ENCODE data around the gene FGF14.

FGF14 gene

DNA sequence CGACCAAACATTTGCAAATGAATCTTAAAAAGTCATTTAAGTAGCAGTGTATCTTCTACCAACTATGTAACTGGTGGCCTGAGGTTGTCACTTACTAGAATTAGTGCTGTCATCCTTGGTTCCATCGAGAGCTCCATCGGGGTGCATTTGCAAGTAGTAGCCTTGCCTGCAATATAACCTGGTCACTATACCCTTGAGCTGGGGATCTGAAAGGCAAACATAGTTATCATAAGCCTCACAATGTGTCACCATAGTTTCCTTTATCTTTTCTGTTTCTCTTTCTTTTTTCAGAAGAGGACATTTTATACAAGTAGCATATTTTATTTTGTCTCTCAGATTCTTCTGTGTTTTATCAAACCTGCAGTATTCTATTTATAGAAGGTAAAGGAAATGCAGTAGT lies 526.8 kb downstream of the FGF14 start:
- CTCF ChIA-PET: no interaction called here
- Histone ChIP-seq H3K27ac (ENCODE audit: insufficient read depth in 1 of 2, low read depth in 1 of 2, low read length in 2 of 2, poor library complexity in 1 of 2, severe bottlenecking in 2 of 2) (no peak overlapping the region), H3K36me3 (ENCODE audit: control insufficient read depth in 4 of 4, insufficient read depth in 4 of 4, low read length in 3 of 4) (no peaks in the 10 kb centered on the region), H3K27me3 (replicated peaks in 2 of 5; ENCODE audit: control insufficient read depth in 4 of 5, insufficient read depth in 5 of 5, low read length in 4 of 5) (no peaks in the 10 kb centered on the region), H3K4me1 (ENCODE audit: control extremely low read depth in 1 of 4, control insufficient read depth in 4 of 4, insufficient read depth in 4 of 4, low read length in 3 of 4) (no peaks in the 10 kb centered on the region), H3K4me3 (ENCODE audit: control insufficient read depth in 1 of 7, extremely low read depth in 1 of 7, insufficient read depth in 4 of 7, low read depth in 2 of 7, low read length in 6 of 7) (no peak overlapping the region), H3K9me3 (ENCODE audit: control extremely low read depth in 1 of 5, control insufficient read depth in 4 of 5, insufficient read depth in 2 of 5, low read depth in 1 of 5, low read length in 4 of 5) (no peaks in the 10 kb centered on the region)
- 76% methylated on average over 2 of the region's 3 CpGs for WGBS (ENCODE audit: insufficient coverage)
- POLR2A ChIA-PET: no interaction called here
- no peak for DNase-seq

DNA sequence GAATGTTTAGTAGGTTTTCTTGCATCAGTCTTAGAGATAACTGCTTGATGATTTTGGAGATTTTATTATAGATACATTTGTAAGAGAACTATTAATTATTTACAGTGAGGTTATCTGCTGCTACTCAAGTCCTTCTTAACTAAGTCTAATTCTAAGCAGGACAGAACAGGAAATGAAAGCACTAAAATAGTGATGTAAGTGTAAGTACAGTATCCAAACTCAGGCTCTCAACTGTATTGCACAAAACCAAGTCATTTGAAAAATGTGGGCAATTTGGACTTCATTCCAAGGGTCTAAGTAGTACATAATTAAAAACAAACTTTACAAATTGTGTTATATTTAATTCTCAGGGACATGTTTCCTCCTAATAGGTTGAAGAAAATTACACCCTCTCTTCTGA lies 532.3 kb downstream of the FGF14 start:
- Histone ChIP-seq H3K27me3 (replicated peaks in 2 of 5; ENCODE audit: control insufficient read depth in 4 of 5, insufficient read depth in 5 of 5, low read length in 4 of 5) (no peaks in the 10 kb centered on the region), H3K36me3 (ENCODE audit: control insufficient read depth in 4 of 4, insufficient read depth in 4 of 4, low read length in 3 of 4) (no peaks in the 10 kb centered on the region), H3K4me1 (ENCODE audit: control extremely low read depth in 1 of 4, control insufficient read depth in 4 of 4, insufficient read depth in 4 of 4, low read length in 3 of 4) (no peaks in the 10 kb centered on the region), H3K27ac (ENCODE audit: insufficient read depth in 1 of 2, low read depth in 1 of 2, low read length in 2 of 2, poor library complexity in 1 of 2, severe bottlenecking in 2 of 2) (no peak overlapping the region), H3K4me3 (ENCODE audit: control insufficient read depth in 1 of 7, extremely low read depth in 1 of 7, insufficient read depth in 4 of 7, low read depth in 2 of 7, low read length in 6 of 7) (no peak overlapping the region), H3K9me3 (ENCODE audit: control extremely low read depth in 1 of 5, control insufficient read depth in 4 of 5, insufficient read depth in 2 of 5, low read depth in 1 of 5, low read length in 4 of 5) (no peaks in the 10 kb centered on the region)
- no peak for DNase-seq
- ChIA-PET POLR2A (no interaction called here), CTCF (no interaction called here)

DNA sequence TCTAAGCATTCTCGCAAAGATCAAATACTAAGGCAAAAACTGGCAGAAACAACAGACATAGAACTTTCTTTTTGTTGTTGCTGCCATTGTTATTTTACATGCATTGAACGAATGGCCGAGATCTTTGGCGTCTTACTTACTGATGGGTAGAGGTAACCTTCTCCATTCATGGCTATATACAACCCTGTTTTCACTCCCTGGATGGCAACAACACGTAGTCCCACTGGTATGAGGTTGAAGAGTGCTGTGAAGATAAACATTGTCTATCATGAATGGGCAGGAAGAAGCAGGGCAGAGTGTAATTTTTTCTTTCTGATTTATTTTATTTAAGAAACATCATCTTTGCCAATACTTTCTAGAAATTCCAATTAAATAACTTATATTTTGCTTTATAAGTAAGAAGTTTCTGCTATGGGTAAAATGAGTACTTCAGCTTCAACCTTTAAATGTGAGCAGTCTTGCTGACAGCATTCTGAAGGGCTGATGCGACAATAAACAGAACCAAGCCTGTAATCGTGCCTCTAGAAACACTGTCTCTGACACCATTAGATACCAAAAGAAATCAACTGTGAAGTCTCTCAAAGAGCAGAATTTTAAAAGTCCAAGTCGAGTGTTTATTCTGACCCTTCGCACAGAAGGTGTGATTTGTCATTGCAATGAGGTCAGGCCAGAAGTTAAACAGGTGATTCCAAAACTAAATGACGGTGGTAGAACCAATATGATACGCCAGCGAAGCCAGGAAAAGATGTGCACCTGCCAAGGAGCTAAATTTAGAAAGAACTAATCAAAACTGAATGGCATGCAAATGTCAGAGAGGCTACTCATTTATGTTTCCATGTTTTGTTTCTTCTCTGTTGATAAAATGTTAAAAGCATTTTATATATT lies 533.0 kb downstream of the FGF14 start:
- 84% methylated on average over 8 of the region's 12 CpGs for WGBS (ENCODE audit: insufficient coverage)

DNA sequence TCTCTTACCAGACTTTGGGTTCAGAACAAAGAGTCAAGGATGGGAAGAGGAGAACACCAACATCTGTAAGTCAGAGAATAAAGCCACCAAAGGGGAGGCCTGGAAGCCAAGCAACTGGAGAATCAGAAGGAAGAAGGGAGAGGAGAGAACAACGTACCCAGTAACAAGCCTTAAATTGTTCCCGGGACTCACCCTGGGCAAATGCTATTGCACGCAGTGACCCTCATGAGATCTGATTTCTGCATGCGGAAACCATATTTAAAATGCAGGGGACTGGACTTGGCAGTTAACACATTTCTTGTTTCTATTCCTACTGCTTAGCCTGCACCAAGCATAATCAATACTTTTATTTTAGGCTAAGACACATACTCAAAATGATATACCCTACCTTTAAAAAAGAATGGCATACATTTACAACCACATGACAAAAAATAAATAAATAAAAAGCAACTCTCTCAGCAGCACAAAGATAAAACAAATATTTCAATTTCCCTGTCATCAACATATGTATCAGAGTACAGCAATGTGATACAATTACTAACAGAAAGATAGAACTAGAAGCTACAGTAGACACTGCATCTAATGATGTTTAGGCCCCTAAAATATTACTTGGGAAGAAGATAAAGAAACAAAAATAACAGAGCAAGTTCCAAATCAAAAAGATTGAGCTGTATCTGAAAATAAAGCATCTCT lies 534.8 kb downstream of the FGF14 start:
- ChIA-PET POLR2A (no interaction called here), CTCF (no interaction called here)
- no peaks in the 10 kb centered on the region for H3K4me1 ChIP-seq (ENCODE audit: control extremely low read depth in 1 of 4, control insufficient read depth in 4 of 4, insufficient read depth in 4 of 4, low read length in 3 of 4)
- no peak overlapping the region for H3K4me3 ChIP-seq (ENCODE audit: control insufficient read depth in 1 of 7, extremely low read depth in 1 of 7, insufficient read depth in 4 of 7, low read depth in 2 of 7, low read length in 6 of 7)
- no peaks in the 10 kb centered on the region for H3K27me3 ChIP-seq (replicated peaks in 2 of 5; ENCODE audit: control insufficient read depth in 4 of 5, insufficient read depth in 5 of 5, low read length in 4 of 5)
- no peak for DNase-seq
- 92% methylated on average over 4 of the region's 4 CpGs for WGBS (ENCODE audit: insufficient coverage)
- no peaks in the 10 kb centered on the region for H3K9me3 ChIP-seq (ENCODE audit: control extremely low read depth in 1 of 5, control insufficient read depth in 4 of 5, insufficient read depth in 2 of 5, low read depth in 1 of 5, low read length in 4 of 5)
- no peak overlapping the region for H3K27ac ChIP-seq (ENCODE audit: insufficient read depth in 1 of 2, low read depth in 1 of 2, low read length in 2 of 2, poor library complexity in 1 of 2, severe bottlenecking in 2 of 2)
- H3K36me3 ChIP-seq (ENCODE audit: control insufficient read depth in 4 of 4, insufficient read depth in 4 of 4, low read length in 3 of 4): no peaks in the 10 kb centered on the region

More for the DNA sequence above, 533.0 kb downstream of the FGF14 start:
- Histone ChIP-seq H3K9me3 (ENCODE audit: control extremely low read depth in 1 of 5, control insufficient read depth in 4 of 5, insufficient read depth in 2 of 5, low read depth in 1 of 5, low read length in 4 of 5) (no peaks in the 10 kb centered on the region), H3K4me3 (ENCODE audit: control insufficient read depth in 1 of 7, extremely low read depth in 1 of 7, insufficient read depth in 4 of 7, low read depth in 2 of 7, low read length in 6 of 7) (no peak overlapping the region), H3K27ac (ENCODE audit: insufficient read depth in 1 of 2, low read depth in 1 of 2, low read length in 2 of 2, poor library complexity in 1 of 2, severe bottlenecking in 2 of 2) (no peak overlapping the region), H3K4me1 (ENCODE audit: control extremely low read depth in 1 of 4, control insufficient read depth in 4 of 4, insufficient read depth in 4 of 4, low read length in 3 of 4) (no peaks in the 10 kb centered on the region), H3K27me3 (replicated peaks in 2 of 5; ENCODE audit: control insufficient read depth in 4 of 5, insufficient read depth in 5 of 5, low read length in 4 of 5) (no peaks in the 10 kb centered on the region), H3K36me3 (ENCODE audit: control insufficient read depth in 4 of 4, insufficient read depth in 4 of 4, low read length in 3 of 4) (no peaks in the 10 kb centered on the region)
- POLR2A ChIA-PET: no interaction called here
- CTCF ChIA-PET: no interaction called here
- no peak for DNase-seq

DNA sequence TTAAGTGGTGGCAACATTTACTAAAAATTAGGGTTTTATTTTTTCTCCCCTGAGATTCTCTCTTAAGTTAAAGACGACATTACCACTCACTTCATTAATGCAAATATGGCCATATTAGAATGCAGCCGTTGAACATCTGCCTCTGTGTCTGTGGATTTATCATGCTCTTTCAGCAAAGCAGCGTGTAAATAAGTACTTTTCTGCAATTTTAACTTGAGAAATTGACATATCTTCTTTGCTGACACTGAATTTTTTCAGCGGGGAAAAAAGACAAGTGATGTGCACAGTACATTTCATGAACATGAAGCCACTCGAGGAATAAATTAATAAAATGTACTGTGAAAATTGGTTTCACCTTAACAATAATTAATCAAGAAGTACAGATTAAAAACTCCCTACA lies 543.0 kb downstream of the FGF14 start:
- H3K27me3 ChIP-seq (replicated peaks in 2 of 5; ENCODE audit: control insufficient read depth in 4 of 5, insufficient read depth in 5 of 5, low read length in 4 of 5): peaks cover 0 to 2% (median 0%) of the 10 kb centered on the region in 5 experiments
- DNase-seq: no peak
- H3K36me3 ChIP-seq (ENCODE audit: control insufficient read depth in 4 of 4, insufficient read depth in 4 of 4, low read length in 3 of 4): no peaks in the 10 kb centered on the region
- POLR2A ChIA-PET: no interaction called here
- 91% methylated on average over 3 of the region's 5 CpGs for WGBS (ENCODE audit: insufficient coverage)
- CTCF ChIA-PET: interaction anchor here (1.1 kb wide), 1 partner anchor 17 kb away, joined by 4 read pairs; no protein-coding TSS in a partner anchor
- no peak overlapping the region for H3K27ac ChIP-seq (ENCODE audit: insufficient read depth in 1 of 2, low read depth in 1 of 2, low read length in 2 of 2, poor library complexity in 1 of 2, severe bottlenecking in 2 of 2)
- H3K4me3 ChIP-seq (ENCODE audit: control insufficient read depth in 1 of 7, extremely low read depth in 1 of 7, insufficient read depth in 4 of 7, low read depth in 2 of 7, low read length in 6 of 7): no peak overlapping the region
- H3K9me3 ChIP-seq (ENCODE audit: control extremely low read depth in 1 of 5, control insufficient read depth in 4 of 5, insufficient read depth in 2 of 5, low read depth in 1 of 5, low read length in 4 of 5): peaks cover 0 to 2% (median 0%) of the 10 kb centered on the region in 5 experiments
- H3K4me1 ChIP-seq (ENCODE audit: control extremely low read depth in 1 of 4, control insufficient read depth in 4 of 4, insufficient read depth in 4 of 4, low read length in 3 of 4): no peaks in the 10 kb centered on the region

DNA sequence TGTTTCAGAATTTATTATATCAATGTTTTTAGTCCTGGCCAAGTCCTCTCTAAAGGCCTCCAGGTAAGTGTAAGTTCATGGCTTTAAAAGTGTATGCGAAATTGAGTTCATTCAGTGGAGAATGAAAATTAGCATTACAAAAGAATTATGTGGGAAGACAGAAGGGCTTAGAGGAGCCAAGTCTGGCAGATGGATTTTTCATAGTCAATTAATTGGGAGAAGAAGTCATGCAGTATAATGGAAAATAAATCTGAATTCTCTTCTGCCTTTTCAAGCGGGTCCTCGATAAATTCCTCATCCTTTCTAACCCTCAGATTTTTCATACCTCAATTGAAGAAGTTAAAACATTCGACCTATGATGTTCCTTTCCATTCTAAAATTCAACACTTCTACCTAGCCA lies 555.1 kb downstream of the FGF14 start:
- no peaks in the 10 kb centered on the region for H3K4me1 ChIP-seq (ENCODE audit: control extremely low read depth in 1 of 4, control insufficient read depth in 4 of 4, insufficient read depth in 4 of 4, low read length in 3 of 4)
- H3K4me3 ChIP-seq (ENCODE audit: control insufficient read depth in 1 of 7, extremely low read depth in 1 of 7, insufficient read depth in 4 of 7, low read depth in 2 of 7, low read length in 6 of 7): no peak overlapping the region
- H3K27me3 ChIP-seq (replicated peaks in 2 of 5; ENCODE audit: control insufficient read depth in 4 of 5, insufficient read depth in 5 of 5, low read length in 4 of 5): no peaks in the 10 kb centered on the region
- ChIA-PET CTCF (no interaction called here), POLR2A (no interaction called here)
- H3K36me3 ChIP-seq (ENCODE audit: control insufficient read depth in 4 of 4, insufficient read depth in 4 of 4, low read length in 3 of 4): no peaks in the 10 kb centered on the region
- 100% methylated on average over 1 of the region's 4 CpGs for WGBS (ENCODE audit: insufficient coverage)
- H3K27ac ChIP-seq (ENCODE audit: insufficient read depth in 1 of 2, low read depth in 1 of 2, low read length in 2 of 2, poor library complexity in 1 of 2, severe bottlenecking in 2 of 2): no peak overlapping the region
- no peak for DNase-seq
- H3K9me3 ChIP-seq (ENCODE audit: control extremely low read depth in 1 of 5, control insufficient read depth in 4 of 5, insufficient read depth in 2 of 5, low read depth in 1 of 5, low read length in 4 of 5): no peaks in the 10 kb centered on the region

DNA sequence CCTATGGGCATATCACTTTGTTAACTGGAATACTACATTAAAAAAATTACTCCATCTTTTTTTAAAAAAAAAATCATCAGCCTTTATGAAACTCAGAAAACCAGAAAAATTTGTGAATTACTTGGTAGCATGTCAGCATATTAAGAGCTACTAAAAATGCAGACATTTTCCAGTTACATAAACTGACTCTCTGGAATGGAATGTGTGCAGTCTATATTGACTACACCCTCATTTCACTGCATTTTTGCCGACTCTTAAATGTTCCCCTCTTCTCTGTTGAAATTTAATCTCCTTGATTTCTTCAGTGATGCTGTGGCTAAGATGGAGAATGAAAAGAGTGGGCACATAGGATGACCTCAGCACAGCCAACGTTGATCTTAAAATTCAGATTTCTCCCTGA lies 555.6 kb downstream of the FGF14 start:
- 100% methylated on average over 1 of the region's 2 CpGs for WGBS (ENCODE audit: insufficient coverage)
- no peaks in the 10 kb centered on the region for H3K9me3 ChIP-seq (ENCODE audit: control extremely low read depth in 1 of 5, control insufficient read depth in 4 of 5, insufficient read depth in 2 of 5, low read depth in 1 of 5, low read length in 4 of 5)
- no peak overlapping the region for H3K4me3 ChIP-seq (ENCODE audit: control insufficient read depth in 1 of 7, extremely low read depth in 1 of 7, insufficient read depth in 4 of 7, low read depth in 2 of 7, low read length in 6 of 7)
- H3K4me1 ChIP-seq (ENCODE audit: control extremely low read depth in 1 of 4, control insufficient read depth in 4 of 4, insufficient read depth in 4 of 4, low read length in 3 of 4): no peaks in the 10 kb centered on the region
- ChIA-PET CTCF (no interaction called here), POLR2A (no interaction called here)
- DNase-seq: no peak
- no peaks in the 10 kb centered on the region for H3K27me3 ChIP-seq (replicated peaks in 2 of 5; ENCODE audit: control insufficient read depth in 4 of 5, insufficient read depth in 5 of 5, low read length in 4 of 5)
- H3K27ac ChIP-seq (ENCODE audit: insufficient read depth in 1 of 2, low read depth in 1 of 2, low read length in 2 of 2, poor library complexity in 1 of 2, severe bottlenecking in 2 of 2): no peak overlapping the region
- H3K36me3 ChIP-seq (ENCODE audit: control insufficient read depth in 4 of 4, insufficient read depth in 4 of 4, low read length in 3 of 4): no peaks in the 10 kb centered on the region
